ENCODE results near the gene FAM83F. TPM values are rescaled to one million over a fixed set of nuclear protein-coding genes. Genes with fewer than 3 reads are reported as not detected.

FAM83F gene
- total RNA-seq, 1 donor from 2014 or later: 1.4 TPM

- no peaks in the 10 kb centered on the region for H3K36me3 ChIP-seq
- H3K4me1 ChIP-seq: peaks cover 6% of the 10 kb centered on the region
- intact Hi-C loops (cut with DNase I): no loop called here
- H3K9me3 ChIP-seq: no peaks in the 10 kb centered on the region
- no peak for DNase-seq
- H3K27ac ChIP-seq: no peak overlapping the region
- no peak for ATAC-seq
- H3K27me3 ChIP-seq (ENCODE audit: low read depth): peaks cover 11% of the 10 kb centered on the region
- no peak overlapping the region for H3K4me3 ChIP-seq
- TF ChIP-seq CTCF (IDR thresholded peaks at IDR 0.05): no peak
Observed at GRCh38 chr22:40027191-40028097, 32.7 kb downstream of the FAM83F start.

GRCh38 chr22:40028098-40028425, 33.3 kb downstream of the FAM83F start:
- no peak for DNase-seq
- no peak for TF ChIP-seq CTCF (IDR thresholded peaks at IDR 0.05)
- ATAC-seq: no peak
- Histone ChIP-seq H3K4me1 (peaks cover 6% of the 10 kb centered on the region), H3K36me3 (no peaks in the 10 kb centered on the region), H3K27me3 (ENCODE audit: low read depth) (peaks cover 11% of the 10 kb centered on the region), H3K27ac (no peak overlapping the region), H3K4me3 (no peak overlapping the region), H3K9me3 (no peaks in the 10 kb centered on the region)
- intact Hi-C loops (cut with DNase I): no loop called here

DNA sequence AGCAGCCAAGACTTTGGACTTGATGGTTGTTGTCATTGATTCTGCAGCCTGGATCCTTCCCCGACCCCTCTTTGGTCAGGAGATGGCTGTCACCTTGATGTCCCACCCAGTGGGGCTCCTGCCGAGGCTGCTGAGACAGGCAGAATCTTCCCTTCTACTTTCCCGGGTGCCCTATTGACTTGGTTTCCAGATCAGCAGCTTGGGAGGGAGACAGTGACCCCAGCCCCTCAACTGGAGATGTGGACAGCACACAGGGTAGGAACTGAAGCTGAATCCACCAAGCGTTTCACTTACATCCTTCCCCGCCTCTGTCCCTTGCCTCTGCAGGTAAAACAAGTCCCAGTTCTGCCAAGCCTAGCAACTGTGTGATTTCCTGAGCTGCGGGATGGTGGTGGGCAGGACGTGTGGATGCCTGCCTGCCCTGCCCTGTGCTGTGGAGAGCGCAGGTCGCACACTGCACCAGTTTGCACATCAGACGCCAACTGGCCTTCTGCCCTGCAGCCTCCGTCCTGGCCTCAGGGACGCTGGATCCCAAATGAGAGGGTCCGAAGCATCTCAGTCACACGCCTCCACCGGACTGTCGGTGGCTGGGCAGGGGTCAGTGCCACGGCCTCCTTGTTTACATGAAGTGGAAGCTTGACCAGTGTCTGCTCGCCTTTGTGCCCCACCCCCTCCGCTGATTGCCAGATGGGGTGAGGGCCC, 34.6 kb downstream of the FAM83F start:
- Histone ChIP-seq H3K27ac (no peak overlapping the region), H3K4me3 (no peak overlapping the region), H3K4me1 (peaks cover 6% of the 10 kb centered on the region), H3K36me3 (no peaks in the 10 kb centered on the region), H3K9me3 (no peaks in the 10 kb centered on the region), H3K27me3 (ENCODE audit: low read depth) (peaks cover 1% of the 10 kb centered on the region)
- ATAC-seq (no peak), DNase-seq (no peak)
- no peak for TF ChIP-seq CTCF (IDR thresholded peaks at IDR 0.05)
- intact Hi-C loops (cut with DNase I): no loop called here

DNA sequence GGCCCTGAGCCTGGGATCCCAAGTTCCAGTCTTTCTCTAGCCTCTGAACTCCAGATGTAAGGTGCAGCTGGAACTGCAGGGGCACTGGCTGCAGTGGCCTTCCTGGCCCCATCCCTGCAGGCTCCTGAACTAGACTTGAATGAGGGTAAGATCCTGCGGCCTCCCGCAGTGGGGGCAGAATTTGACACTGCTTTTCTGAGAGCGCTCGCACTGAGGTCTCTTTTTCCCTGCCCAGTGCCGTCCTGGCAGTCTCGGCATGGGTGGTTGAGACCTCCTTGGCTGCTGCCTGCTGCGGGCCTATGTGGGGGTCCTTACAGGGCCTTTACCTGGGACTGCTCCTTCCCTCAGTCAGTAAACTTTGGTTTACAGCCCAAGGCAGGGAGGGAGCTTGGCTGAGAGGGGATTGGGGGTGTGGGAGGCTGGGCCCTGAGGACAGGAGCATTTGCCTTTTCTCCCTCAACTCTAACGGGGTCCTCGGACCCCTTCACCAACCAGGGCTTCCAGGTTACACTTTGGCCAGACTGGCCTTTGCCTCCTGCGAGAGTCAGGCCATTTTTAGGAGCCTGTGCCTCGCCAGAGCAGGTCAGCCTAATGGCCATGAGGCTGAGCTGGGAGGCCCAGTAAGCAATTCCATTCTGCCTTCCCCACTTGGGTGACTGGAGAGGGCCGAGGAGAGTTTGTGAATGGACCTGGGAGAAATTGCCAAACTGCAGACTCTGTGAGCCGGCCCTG, 35.4 kb downstream of the FAM83F start:
- ATAC-seq: no peak
- H3K27ac ChIP-seq: no peak overlapping the region
- no peak overlapping the region for H3K4me3 ChIP-seq
- intact Hi-C loops (cut with DNase I): no loop called here
- DNase-seq: no peak
- H3K27me3 ChIP-seq (ENCODE audit: low read depth): no peaks in the 10 kb centered on the region
- no peaks in the 10 kb centered on the region for H3K4me1 ChIP-seq
- no peaks in the 10 kb centered on the region for H3K9me3 ChIP-seq
- no peak for TF ChIP-seq CTCF (IDR thresholded peaks at IDR 0.05)
- no peaks in the 10 kb centered on the region for H3K36me3 ChIP-seq

DNA sequence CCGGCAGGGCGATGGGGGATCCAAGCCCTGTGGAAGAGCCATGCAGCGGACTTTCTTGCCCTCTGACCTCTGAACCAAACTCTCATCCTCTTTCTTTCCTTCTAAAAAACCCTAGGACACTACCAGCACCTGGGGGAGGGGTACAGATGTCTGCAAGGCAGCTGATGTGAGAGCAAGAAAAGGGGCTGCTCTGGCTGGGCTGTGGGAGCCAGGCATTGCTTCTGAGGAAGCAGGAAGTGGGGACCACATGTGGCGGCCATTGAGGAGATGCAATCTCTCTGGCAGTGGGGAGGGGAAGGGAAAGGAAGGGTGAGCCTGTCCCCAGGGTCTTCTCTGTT, 36.0 kb downstream of the FAM83F start:
- Histone ChIP-seq H3K9me3 (no peaks in the 10 kb centered on the region), H3K4me1 (no peaks in the 10 kb centered on the region), H3K27ac (no peak overlapping the region), H3K36me3 (no peaks in the 10 kb centered on the region), H3K27me3 (ENCODE audit: low read depth) (no peaks in the 10 kb centered on the region), H3K4me3 (no peak overlapping the region)
- ATAC-seq: no peak
- TF ChIP-seq CTCF (IDR thresholded peaks at IDR 0.05): no peak
- intact Hi-C loops (cut with DNase I): no loop called here
- no peak for DNase-seq
